Astrocyte of the cerebellum (primary cell): ENCODE measurements around the gene XYLT1.

Experiments used
- DNase-seq: peaks from one replicate; pipeline ENCODE4 v3.0.0-alpha.2; 2011; ENCODE audit warnings: low read depth
- H3K4me3 ChIP-seq: 2 replicates; pipeline ENCODE4 v1.5.1; 2011; ENCODE audit warnings: mild to moderate bottlenecking, low read depth, low read length, moderate library complexity
- in situ Hi-C: cut with HindIII; loops from 2 replicates; pipeline ENCODE4 v1.10.0; 2017; ENCODE audit warnings: low sequenced_read_pairs
- TF ChIP-seq, protein P1 (sequence below): IDR thresholded peaks from 2 replicates; pipeline ENCODE4 v1.5.1; 2012; ENCODE audit warnings: low read length, low read depth, moderate library complexity, mild to moderate bottlenecking; ENCODE audit errors: missing control alignments

The XYLT1 gene

DNA sequence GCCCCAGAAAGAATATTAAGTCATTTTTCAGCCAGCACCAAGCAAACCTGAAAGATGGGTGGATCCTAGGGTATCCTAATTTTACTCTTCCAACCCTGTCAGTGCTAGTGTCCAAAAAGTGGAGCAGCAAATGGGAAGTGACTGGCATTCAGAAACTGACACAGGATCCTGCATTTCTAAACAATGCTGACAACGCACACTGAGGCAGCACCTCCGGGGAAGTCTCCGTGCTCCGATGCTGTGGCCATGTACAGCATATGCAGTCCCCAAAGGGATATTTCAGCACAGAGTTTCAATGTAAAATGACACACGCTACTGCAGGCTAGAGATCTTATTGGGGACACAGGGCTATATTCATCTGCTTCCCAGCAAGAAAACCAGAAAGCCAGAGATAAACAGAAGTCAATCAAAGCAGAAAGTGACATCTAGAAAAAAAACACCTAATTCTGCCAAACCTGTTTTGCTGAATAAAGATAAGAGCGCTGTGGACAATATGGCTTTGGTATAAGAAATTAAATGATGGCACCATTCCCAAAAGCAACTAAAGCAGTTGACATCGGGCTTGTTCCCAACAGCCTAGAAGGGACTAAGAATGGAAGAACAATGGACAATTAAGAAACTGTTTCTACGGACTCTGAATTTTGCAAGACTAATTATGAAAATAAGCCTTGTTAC lies 17.3 kb downstream of the XYLT1 start:
- TF ChIP-seq, protein P1, sequence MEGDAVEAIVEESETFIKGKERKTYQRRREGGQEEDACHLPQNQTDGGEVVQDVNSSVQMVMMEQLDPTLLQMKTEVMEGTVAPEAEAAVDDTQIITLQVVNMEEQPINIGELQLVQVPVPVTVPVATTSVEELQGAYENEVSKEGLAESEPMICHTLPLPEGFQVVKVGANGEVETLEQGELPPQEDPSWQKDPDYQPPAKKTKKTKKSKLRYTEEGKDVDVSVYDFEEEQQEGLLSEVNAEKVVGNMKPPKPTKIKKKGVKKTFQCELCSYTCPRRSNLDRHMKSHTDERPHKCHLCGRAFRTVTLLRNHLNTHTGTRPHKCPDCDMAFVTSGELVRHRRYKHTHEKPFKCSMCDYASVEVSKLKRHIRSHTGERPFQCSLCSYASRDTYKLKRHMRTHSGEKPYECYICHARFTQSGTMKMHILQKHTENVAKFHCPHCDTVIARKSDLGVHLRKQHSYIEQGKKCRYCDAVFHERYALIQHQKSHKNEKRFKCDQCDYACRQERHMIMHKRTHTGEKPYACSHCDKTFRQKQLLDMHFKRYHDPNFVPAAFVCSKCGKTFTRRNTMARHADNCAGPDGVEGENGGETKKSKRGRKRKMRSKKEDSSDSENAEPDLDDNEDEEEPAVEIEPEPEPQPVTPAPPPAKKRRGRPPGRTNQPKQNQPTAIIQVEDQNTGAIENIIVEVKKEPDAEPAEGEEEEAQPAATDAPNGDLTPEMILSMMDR = no peak
- in situ Hi-C loops = no loop called here
- no peak overlapping the region for H3K4me3 ChIP-seq
- DNase-seq = no peak

DNA sequence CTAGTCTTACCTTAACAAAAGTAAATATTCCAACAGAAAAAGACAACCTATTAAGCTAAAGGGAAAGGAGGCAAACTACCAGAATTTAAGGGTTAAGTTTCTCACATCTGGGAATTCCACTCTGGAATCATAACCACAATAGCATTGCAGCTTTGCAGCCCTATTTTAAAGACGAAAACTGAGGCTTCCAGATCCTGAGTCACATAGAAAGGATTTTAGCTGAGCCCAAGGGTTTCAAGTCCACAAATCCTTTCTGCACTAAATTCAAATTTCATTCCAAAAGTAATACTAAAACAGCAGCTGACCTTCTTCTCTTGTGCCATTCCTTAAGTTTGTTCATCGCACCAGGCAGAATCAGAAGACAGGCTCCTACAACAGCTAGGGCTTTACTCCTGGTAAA lies 17.8 kb downstream of the XYLT1 start:
- in situ Hi-C loops = no loop called here
- DNase-seq = no peak
- H3K4me3 ChIP-seq = no peak overlapping the region
- TF ChIP-seq, protein P1 = no peak

DNA sequence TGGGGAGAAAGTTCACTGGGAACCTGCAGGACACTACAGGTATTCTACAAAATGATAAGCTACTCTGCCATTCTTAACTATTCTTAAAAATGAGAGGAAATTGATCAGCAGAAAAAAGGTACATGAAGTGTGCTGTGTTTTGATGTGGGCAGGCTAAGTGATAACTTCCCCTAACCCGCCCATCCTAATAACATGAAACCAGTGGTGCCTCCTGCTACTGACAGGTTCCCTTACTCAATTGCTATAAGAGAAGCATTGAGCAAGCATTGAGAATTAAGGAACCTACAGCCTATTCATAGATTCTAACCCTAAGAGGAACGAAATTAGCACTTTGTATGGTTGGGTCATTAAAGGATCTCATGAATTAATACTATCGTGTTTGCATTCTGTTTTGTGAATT lies 18.9 kb downstream of the XYLT1 start:
- no peak for DNase-seq
- in situ Hi-C loops = no loop called here
- H3K4me3 ChIP-seq = no peak overlapping the region
- TF ChIP-seq, protein P1 = no peak

DNA sequence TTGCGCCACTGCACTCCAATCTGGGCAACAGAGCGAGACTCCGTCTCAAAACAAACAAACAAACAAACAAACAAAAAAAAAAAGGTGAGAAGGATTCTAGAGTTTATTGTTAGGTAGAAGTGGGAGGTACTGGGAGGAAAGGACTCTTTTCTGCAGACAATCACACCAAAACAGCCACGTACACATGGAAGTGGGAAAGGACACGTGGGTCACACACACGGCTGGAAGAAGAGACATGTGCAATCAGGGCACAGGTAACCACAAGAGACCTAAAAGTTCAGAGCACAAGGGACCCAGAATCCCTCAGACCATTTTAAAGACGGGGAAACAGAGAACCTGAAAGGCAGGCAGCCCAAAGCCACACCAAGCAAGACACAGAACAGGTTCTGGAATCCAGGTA lies 20.5 kb downstream of the XYLT1 start:
- in situ Hi-C loops = no loop called here
- DNase-seq = no peak

DNA sequence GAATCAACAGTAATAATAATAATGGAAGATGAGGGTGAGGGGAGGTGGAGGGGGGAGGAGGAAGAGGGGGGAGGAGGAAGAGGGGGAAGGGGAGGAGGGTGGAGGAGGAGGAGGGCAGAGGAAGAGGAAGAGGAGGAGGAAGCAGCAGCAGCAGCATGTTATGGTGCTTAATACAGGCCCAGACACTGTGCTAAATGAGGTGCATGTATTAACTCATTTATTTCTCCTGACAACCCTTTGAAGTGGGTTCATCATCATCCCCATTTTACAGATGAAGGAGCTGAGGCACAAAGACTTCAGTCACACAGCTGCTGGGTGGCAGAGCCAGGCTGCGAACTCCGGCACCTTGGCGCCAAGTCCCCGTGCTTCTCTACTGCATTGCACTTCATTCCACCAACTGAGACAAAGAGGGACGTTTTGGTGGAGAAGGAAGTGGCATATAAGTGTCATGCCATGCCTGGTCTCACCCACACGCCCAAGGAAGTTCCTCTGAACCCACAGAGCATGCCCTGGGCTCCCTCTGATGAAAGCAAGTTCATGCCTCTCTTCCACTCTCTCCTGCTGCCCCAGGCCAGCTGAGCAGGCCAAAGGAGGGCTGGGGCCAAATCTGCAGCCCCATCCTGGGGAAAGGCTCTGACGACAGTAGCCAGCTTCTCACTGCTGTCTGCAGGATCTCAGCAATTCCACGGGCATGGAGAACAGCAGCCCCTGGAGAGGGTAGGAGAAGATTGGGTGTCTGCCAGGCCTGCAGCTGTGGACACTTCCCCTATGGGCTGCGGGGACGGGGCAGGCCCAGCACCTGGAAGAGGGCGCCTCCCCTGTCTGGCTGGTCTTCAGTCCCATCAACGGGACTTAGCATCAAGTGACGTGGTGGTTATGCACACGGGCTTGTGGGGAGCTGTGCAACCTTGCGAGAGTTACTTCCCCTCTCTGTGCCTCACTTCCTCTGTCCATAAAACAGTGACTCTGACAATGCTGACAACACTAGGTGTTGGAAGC lies 21.8 kb downstream of the XYLT1 start:
- DNase-seq = no peak
- no peak overlapping the region for H3K4me3 ChIP-seq
- TF ChIP-seq, protein P1 = no peak
- in situ Hi-C loops = no loop called here

More for the DNA sequence above, 20.5 kb downstream of the XYLT1 start:
- no peak overlapping the region for H3K4me3 ChIP-seq
- TF ChIP-seq, protein P1 = no peak

DNA sequence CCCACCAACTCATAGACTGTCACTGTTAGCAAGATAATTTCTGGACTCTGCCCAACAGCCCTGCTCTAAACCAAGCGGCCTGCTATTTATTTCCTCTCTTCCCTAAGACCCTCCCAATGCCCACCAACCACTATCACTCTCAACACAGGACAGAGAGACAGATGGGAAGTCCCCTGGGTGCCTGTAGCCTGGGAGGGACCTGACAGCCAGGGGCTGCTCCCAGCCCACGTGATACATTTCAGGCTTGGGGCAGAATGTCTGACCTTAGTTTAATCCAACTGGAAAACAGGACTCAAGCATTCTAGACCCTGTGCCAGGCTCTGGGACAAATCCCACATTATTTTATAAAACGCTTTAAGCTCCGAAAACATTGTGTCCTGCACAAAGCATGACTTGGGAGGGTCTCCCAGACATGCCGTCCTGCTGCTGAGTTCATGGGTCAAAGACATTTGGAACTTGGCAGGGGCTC lies 23.6 kb downstream of the XYLT1 start:
- TF ChIP-seq, protein P1 = no peak
- in situ Hi-C loops = no loop called here

More for the DNA sequence above, 23.6 kb downstream of the XYLT1 start:
- H3K4me3 ChIP-seq = no peak overlapping the region
- no peak for DNase-seq
